HEK293 (cell line): ENCODE results near the gene ZDHHC14.

Source experiments
- CTCF ChIP-seq: fragments of 450-650 bp; formaldehyde crosslinking; IDR thresholded peaks from 2 replicates; pipeline ENCODE4 v1.5.1; 2016; ENCODE audit warnings: missing biosample characterization, missing genetic modification characterization
- HOXD13 ChIP-seq: sonication (generic); formaldehyde crosslinking; IDR thresholded peaks from 2 replicates; pipeline ENCODE4 v1.8.0; 2022; ENCODE audit warnings: missing genetic modification reagents, borderline replicate concordance
- ZBTB21 ChIP-seq: fragments of 450-650 bp; formaldehyde crosslinking; IDR thresholded peaks from 2 replicates; pipeline ENCODE4 v1.5.1; 2017; ENCODE audit warnings: missing biosample characterization, missing genetic modification characterization
- ZNF138 ChIP-seq: fragments of 450-650 bp; formaldehyde crosslinking; IDR thresholded peaks from 2 replicates; pipeline ENCODE4 v1.5.1; 2016; ENCODE audit warnings: missing biosample characterization, missing genetic modification characterization, borderline replicate concordance
- ZNF658 ChIP-seq: fragments of 450-650 bp; formaldehyde crosslinking; IDR thresholded peaks from 2 replicates; pipeline ENCODE4; 2016; ENCODE audit warnings: missing biosample characterization, missing genetic modification characterization
- ZNF670 ChIP-seq: fragments of 450-650 bp; formaldehyde crosslinking; IDR thresholded peaks from 2 replicates; pipeline ENCODE4 v1.5.1; 2016; ENCODE audit warnings: missing biosample characterization, missing genetic modification characterization, low read depth

DNA sequence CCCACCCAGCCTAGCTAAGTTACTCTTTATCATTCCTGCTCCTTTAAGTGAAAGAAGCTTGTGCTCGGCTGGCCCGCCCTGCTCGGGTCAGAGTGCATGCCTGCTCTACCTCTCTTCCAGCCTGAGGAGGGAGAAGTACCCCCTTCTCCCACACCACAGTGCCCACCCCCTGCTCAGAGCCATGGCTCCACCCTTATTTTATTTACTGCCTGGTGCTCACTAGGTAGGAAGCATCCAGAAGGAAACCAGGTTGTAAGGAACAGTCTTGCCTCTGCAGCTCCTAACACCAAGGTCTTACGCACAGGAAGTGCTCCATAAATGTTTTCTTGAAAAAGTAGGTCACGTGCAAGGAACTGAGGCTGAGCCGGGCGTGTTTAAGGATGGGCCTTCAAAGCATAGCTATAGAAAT is 336.4 kb downstream of the ZDHHC14 start:
- TF ChIP-seq CTCF (tag by site-specific recombination): no peak
- no peak for TF ChIP-seq ZNF670 (tag by site-specific recombination)
- no peak for TF ChIP-seq ZNF658
- no peak for TF ChIP-seq ZBTB21 (tag by site-specific recombination)
- TF ChIP-seq ZNF138: no peak
- TF ChIP-seq HOXD13 (CRISPR knock-in tag): no peak
